Endothelial cell (in vitro differentiated cells): Measurements from ENCODE around the gene CDK5RAP3. TPM values are rescaled to one million over a fixed set of nuclear protein-coding genes. Genes with fewer than 3 reads are reported as not detected.

Source experiments
- DNase-seq: peaks from one replicate; pipeline ENCODE4 v3.0.0; 2021; ENCODE audit warnings: low spot score
- H3K27ac Mint-ChIP-seq: one replicate; pipeline ENCODE4 v1.8.0; 2021; ENCODE audit warnings: mixed read lengths, inconsistent platforms; ENCODE audit not compliant: unreplicated experiment
- H3K27me3 Mint-ChIP-seq: one replicate; pipeline ENCODE4 v1.8.0; 2021; ENCODE audit warnings: mild to moderate bottlenecking, moderate library complexity, mixed read lengths, inconsistent platforms; ENCODE audit not compliant: unreplicated experiment
- H3K36me3 Mint-ChIP-seq: one replicate; pipeline ENCODE4 v1.8.0; 2021; ENCODE audit warnings: mild to moderate bottlenecking, low read depth, mixed read lengths, inconsistent platforms; ENCODE audit not compliant: unreplicated experiment
- H3K4me1 Mint-ChIP-seq: one replicate; pipeline ENCODE4 v1.8.0; 2021; ENCODE audit warnings: mild to moderate bottlenecking, mixed read lengths, inconsistent platforms; ENCODE audit not compliant: unreplicated experiment
- H3K4me3 Mint-ChIP-seq: one replicate; pipeline ENCODE4 v1.8.0; 2021; ENCODE audit warnings: mild to moderate bottlenecking, mixed read lengths, inconsistent platforms; ENCODE audit not compliant: unreplicated experiment
- H3K9me3 Mint-ChIP-seq: one replicate; pipeline ENCODE4 v1.8.0; 2021; ENCODE audit warnings: mixed read lengths, inconsistent platforms; ENCODE audit not compliant: unreplicated experiment
- total RNA-seq: library from RNA; stranded (reverse); fragmentation: NEBNext Ultra II Directional; extraction: Animal tissue kit (Norgen Biotek cat#: 25700); gene quantifications from one replicate; pipeline ENCODE4 v1.2.1, GENCODE V29; 2021; ENCODE audit not compliant: unreplicated experiment
- TF ChIP-seq, protein P1 (sequence below): fragments of 200-600 bp; sonication (generic); IDR thresholded peaks from one replicate; pipeline ENCODE4 v1.5.0; 2021; ENCODE audit warnings: antibody characterized with exemption; ENCODE audit not compliant: unreplicated experiment

Gene CDK5RAP3
- total RNA-seq, 1 donor from 2014 or later: 156 TPM

DNA sequence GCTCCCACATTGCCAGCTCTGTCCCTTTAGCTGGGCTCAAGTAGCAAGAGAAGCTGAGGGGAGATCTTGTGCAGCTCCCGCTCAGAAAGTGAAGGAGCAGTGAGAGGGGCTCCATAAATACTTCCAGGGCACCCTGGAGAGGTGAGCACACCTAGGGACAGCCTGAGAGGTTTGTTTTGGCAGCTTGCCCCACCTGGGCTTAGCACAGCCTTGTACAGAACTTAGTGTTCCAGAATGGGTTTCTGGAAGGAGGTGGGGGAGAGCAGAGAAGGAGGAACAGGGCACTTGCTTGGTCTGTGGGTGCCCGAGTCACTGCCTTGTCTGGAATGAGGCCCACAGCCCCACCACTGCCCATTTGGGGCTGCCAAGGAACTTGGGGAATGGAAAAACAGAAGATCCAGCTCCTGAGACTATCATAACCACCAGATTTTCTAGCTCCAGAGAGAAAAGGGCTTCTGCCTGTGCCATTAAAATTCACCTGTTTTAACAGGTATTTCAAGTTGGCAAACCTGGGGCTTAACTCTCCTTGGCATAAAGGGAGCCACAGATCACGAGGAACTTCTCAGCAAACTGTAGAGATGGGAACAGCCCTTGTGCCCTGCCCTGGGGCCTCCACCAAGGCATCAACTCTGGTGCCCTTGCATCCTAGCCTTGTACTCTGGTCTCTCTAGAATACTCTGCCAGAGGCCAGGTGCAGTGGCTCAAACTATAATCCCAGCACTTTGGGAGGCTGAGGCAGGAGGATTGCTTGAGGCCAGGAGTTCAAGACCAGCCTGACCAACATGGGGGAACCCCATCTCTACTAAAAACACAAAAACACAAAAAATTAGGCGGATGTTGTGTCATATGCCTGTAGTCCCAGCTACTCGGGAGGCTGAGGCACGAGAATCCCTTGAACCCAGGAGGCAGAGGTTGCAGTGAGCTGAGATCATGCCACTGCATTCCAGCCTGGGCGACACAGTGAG, 15.1 kb upstream of the CDK5RAP3 start:
- H3K36me3 Mint-ChIP-seq: peaks cover 3% of the 10 kb centered on the region
- H3K9me3 Mint-ChIP-seq: no peaks in the 10 kb centered on the region
- no peak overlapping the region for H3K4me3 Mint-ChIP-seq
- DNase-seq: no peak
- no peaks in the 10 kb centered on the region for H3K4me1 Mint-ChIP-seq
- peaks cover 6% of the 10 kb centered on the region for H3K27me3 Mint-ChIP-seq
- TF ChIP-seq, protein P1, sequence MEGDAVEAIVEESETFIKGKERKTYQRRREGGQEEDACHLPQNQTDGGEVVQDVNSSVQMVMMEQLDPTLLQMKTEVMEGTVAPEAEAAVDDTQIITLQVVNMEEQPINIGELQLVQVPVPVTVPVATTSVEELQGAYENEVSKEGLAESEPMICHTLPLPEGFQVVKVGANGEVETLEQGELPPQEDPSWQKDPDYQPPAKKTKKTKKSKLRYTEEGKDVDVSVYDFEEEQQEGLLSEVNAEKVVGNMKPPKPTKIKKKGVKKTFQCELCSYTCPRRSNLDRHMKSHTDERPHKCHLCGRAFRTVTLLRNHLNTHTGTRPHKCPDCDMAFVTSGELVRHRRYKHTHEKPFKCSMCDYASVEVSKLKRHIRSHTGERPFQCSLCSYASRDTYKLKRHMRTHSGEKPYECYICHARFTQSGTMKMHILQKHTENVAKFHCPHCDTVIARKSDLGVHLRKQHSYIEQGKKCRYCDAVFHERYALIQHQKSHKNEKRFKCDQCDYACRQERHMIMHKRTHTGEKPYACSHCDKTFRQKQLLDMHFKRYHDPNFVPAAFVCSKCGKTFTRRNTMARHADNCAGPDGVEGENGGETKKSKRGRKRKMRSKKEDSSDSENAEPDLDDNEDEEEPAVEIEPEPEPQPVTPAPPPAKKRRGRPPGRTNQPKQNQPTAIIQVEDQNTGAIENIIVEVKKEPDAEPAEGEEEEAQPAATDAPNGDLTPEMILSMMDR: no peak
- no peak overlapping the region for H3K27ac Mint-ChIP-seq

GRCh38 chr17:47956791-47957590, 13.9 kb upstream of the CDK5RAP3 start:
- H3K9me3 Mint-ChIP-seq: no peaks in the 10 kb centered on the region
- H3K4me3 Mint-ChIP-seq: no peak overlapping the region
- H3K27me3 Mint-ChIP-seq: peaks cover 6% of the 10 kb centered on the region
- DNase-seq: no peak
- H3K4me1 Mint-ChIP-seq: no peaks in the 10 kb centered on the region
- H3K27ac Mint-ChIP-seq: no peak overlapping the region
- H3K36me3 Mint-ChIP-seq: peaks cover 3% of the 10 kb centered on the region
- TF ChIP-seq, protein P1: no peak

DNA sequence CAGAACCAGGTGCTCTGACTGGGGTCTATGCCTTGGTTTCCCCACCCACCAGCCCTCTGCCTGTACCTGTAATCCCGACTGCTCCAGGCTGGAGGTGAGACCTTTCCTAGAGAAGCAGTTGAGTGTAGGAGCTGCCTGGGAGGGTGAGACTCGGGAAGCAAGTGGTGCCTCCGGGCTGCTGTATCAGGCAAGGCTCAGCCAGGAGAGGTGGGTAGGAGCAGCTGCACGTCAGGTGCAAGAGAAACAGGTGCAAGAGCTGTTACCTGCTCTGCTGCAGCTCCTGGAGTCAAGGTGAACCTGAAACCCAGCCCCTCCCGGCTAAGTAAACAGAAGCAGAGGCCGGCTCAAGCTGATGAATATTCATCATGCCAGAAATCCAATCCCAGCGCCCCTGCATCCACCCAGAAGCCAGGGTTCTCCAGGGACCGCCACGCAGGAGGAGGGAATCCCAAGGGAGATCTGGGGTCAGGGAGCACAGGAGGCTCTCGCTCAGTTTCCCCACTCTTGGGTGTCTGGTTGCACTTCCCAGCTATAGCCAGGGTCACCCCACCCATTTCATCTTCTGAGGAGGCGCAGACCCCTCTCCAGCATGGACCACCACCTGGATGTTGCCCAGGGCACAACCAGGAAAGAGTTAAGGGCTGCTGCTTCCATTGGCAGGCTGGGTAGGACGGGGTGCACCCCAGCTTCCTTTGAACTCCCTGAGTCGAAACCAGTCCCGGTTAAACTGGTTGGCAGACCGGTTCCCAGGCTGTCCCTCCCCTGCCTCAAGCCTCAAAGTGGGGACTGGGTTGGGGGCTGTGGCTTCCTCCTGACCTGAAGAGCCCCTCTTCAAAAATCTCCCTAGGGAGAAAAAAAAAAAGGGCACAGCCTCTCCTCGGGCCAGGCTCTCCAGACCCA, 13.1 kb upstream of the CDK5RAP3 start, which contains the start of gene PRR15L:
TSS of gene PRR15L (minus strand) at position 293 of the 900 bp plus-strand sequence. CDS start 4,649 bp downstream, outside the sequence.
- TF ChIP-seq, protein P1: no peak
- Mint-ChIP-seq H3K4me1 (no peaks in the 10 kb centered on the region), H3K36me3 (peaks cover 3% of the 10 kb centered on the region), H3K9me3 (no peaks in the 10 kb centered on the region), H3K27me3 (peaks cover 4% of the 10 kb centered on the region), H3K4me3 (no peak within 1 kb of the TSS), H3K27ac (no peak within 1 kb of the TSS)
- DNase-seq: no peak

DNA sequence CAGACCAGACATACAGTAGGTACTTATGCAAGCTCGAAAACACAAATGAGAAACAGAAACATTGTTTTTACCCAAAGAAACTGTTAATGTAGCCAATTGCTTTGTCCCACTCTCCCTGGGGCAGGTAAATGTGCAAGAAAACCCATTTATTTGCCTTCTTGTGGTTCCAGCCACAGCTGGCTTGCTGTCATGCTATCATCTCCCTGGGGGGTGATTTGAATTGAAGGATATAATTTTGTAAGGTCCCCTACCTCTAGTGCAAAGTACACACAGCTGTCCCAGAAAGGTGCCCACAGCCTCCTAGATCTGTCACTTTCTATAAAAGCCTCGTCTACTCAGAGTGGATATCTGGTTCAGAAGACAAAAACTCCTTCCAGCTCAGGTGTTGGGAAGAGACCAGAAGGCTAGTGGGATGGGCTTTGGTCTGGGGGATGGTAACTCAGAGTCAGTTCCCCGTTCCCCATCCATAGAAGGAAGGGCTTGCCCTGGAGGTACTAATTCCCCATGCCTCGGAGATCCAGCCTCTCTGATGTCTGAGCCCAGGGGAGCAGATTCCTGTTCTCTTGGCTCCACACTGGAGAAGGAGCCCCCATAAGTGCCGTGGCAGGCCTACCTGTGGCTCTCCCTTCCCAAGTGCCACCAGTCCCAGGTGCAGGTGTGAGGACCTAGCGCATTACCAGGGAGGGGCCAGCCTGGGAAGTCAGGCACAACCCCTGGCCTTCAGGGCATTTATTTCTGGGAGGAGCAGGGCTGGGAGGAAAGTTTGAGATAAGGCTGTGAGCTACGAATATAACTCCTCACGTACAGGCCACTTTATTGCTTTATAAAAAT, 10.9 kb upstream of the CDK5RAP3 start:
- no peaks in the 10 kb centered on the region for H3K4me1 Mint-ChIP-seq

More for the DNA sequence above, 10.9 kb upstream of the CDK5RAP3 start:
- Mint-ChIP-seq H3K36me3 (peaks cover 3% of the 10 kb centered on the region), H3K27ac (no peak overlapping the region), H3K4me3 (no peak overlapping the region), H3K27me3 (peaks cover 6% of the 10 kb centered on the region), H3K9me3 (no peaks in the 10 kb centered on the region)
- TF ChIP-seq, protein P1: no peak
- no peak for DNase-seq
